HL-60 (cell line): ENCODE data around the gene RPUSD3.

Experiments
- POLR2AphosphoS5 ChIP-seq: IDR thresholded peaks from 2 replicates; pipeline ENCODE4 v1.6.1; 2012; ENCODE audit warnings: low read depth
- SPI1 ChIP-seq: IDR thresholded peaks from 2 replicates; pipeline ENCODE4 v1.6.1; 2012; ENCODE audit warnings: low read depth, mild to moderate bottlenecking, borderline replicate concordance
- TF ChIP-seq, protein P1 (sequence below): IDR thresholded peaks from one replicate; pipeline ENCODE4 v1.5.1; 2011; ENCODE audit warnings: low read length, control low read depth, inconsistent platforms; ENCODE audit not compliant: insufficient read depth
- TF ChIP-seq, protein P2 (sequence below): IDR thresholded peaks from 2 replicates; pipeline ENCODE4 v1.6.1; 2012; ENCODE audit warnings: low read depth; ENCODE audit not compliant: insufficient replicate concordance

DNA sequence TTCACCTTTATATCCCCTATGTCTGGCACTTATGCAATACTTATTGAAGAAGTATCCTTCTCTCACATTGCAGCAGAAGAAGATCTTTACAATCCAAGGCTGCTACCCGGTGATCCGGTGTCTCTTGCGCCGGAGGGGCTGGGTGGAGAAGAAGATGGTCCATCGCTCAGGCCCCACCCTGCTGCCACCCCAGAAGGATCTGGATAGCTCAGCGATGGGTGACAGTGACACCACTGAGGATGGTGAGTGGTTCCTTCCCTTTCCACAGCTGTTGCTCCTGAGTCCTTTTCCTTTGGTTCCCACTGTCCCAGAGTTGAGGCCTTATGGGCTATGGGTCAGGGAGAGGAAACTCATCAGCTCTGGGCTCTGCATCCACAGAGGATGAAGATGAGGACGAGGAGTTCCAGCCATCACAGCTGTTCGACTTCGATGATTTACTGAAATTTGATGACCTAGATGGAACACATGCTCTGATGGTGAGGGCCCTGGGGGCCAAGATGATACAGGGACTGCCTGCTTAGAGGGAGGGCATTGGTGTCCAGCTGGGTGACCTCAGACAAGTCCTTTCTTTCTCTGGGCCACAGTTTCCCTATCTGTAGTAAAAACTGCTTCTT is 30.8 kb downstream of the RPUSD3 start:
- TF ChIP-seq, protein P1, sequence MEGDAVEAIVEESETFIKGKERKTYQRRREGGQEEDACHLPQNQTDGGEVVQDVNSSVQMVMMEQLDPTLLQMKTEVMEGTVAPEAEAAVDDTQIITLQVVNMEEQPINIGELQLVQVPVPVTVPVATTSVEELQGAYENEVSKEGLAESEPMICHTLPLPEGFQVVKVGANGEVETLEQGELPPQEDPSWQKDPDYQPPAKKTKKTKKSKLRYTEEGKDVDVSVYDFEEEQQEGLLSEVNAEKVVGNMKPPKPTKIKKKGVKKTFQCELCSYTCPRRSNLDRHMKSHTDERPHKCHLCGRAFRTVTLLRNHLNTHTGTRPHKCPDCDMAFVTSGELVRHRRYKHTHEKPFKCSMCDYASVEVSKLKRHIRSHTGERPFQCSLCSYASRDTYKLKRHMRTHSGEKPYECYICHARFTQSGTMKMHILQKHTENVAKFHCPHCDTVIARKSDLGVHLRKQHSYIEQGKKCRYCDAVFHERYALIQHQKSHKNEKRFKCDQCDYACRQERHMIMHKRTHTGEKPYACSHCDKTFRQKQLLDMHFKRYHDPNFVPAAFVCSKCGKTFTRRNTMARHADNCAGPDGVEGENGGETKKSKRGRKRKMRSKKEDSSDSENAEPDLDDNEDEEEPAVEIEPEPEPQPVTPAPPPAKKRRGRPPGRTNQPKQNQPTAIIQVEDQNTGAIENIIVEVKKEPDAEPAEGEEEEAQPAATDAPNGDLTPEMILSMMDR: no peak
- TF ChIP-seq, protein P2, sequence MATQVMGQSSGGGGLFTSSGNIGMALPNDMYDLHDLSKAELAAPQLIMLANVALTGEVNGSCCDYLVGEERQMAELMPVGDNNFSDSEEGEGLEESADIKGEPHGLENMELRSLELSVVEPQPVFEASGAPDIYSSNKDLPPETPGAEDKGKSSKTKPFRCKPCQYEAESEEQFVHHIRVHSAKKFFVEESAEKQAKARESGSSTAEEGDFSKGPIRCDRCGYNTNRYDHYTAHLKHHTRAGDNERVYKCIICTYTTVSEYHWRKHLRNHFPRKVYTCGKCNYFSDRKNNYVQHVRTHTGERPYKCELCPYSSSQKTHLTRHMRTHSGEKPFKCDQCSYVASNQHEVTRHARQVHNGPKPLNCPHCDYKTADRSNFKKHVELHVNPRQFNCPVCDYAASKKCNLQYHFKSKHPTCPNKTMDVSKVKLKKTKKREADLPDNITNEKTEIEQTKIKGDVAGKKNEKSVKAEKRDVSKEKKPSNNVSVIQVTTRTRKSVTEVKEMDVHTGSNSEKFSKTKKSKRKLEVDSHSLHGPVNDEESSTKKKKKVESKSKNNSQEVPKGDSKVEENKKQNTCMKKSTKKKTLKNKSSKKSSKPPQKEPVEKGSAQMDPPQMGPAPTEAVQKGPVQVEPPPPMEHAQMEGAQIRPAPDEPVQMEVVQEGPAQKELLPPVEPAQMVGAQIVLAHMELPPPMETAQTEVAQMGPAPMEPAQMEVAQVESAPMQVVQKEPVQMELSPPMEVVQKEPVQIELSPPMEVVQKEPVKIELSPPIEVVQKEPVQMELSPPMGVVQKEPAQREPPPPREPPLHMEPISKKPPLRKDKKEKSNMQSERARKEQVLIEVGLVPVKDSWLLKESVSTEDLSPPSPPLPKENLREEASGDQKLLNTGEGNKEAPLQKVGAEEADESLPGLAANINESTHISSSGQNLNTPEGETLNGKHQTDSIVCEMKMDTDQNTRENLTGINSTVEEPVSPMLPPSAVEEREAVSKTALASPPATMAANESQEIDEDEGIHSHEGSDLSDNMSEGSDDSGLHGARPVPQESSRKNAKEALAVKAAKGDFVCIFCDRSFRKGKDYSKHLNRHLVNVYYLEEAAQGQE: no peak
- no peak for TF ChIP-seq POLR2AphosphoS5
- TF ChIP-seq SPI1: no peak
